Neural progenitor cell (in vitro differentiated cells): ENCODE measurements around the gene STK17B. TPM values are rescaled to one million over a fixed set of nuclear protein-coding genes. Genes with fewer than 3 reads are reported as not detected.
A peak's percentile ranks its signal among the peaks of the same experiment; 100 is the strongest.

Experiments used
- DNase-seq: peaks from one replicate; pipeline ENCODE4 v3.0.0-alpha.2; 2016; ENCODE audit warnings: low spot score
- H2AFZ ChIP-seq: fragments of 200-600 bp; sonication (generic); replicated peaks from 2 replicates; pipeline ENCODE4 v1.6.1; 2016; ENCODE audit warnings: antibody characterized with exemption
- H3F3A ChIP-seq: fragments of 200-600 bp; sonication (generic); 2 replicates; pipeline ENCODE4 v1.6.1; 2016; ENCODE audit warnings: antibody characterized with exemption, low read depth
- H3K27ac ChIP-seq: fragments of 200-600 bp; sonication (generic); 2 replicates; pipeline ENCODE4 v1.5.1; 2016; ENCODE audit warnings: mild to moderate bottlenecking
- H3K27me3 ChIP-seq: fragments of 200-600 bp; sonication (generic); 2 replicates; pipeline ENCODE4 v1.6.1; 2016; ENCODE audit warnings: mild to moderate bottlenecking, moderate library complexity
- H3K36me3 ChIP-seq: fragments of 200-600 bp; sonication (generic); 2 replicates; pipeline ENCODE4 v1.5.1; 2016
- H3K4me1 ChIP-seq: fragments of 200-600 bp; sonication (generic); 2 replicates; pipeline ENCODE4 v1.6.1; 2016; ENCODE audit warnings: mixed run types
- H3K4me2 ChIP-seq: fragments of 200-600 bp; sonication (generic); 2 replicates; pipeline ENCODE4 v1.6.1; 2016
- H3K4me3 ChIP-seq: fragments of 200-600 bp; sonication (generic); 2 replicates; pipeline ENCODE4 v1.5.1; 2016
- H3K79me2 ChIP-seq: fragments of 200-600 bp; sonication (generic); 2 replicates; pipeline ENCODE4 v1.6.1; 2016; ENCODE audit warnings: low read depth
- H3K9ac ChIP-seq: fragments of 200-600 bp; sonication (generic); 2 replicates; pipeline ENCODE4 v1.6.1; 2016
- H3K9me3 ChIP-seq: fragments of 200-600 bp; sonication (generic); 2 replicates; pipeline ENCODE4 v1.5.1; 2016; ENCODE audit warnings: low read depth
- H4K20me1 ChIP-seq: fragments of 200-600 bp; sonication (generic); 2 replicates; pipeline ENCODE4 v1.6.1; 2016; ENCODE audit warnings: low read depth
- H3K27ac Mint-ChIP-seq: 3 replicates; pipeline ENCODE4 v1.8.0; 2021; ENCODE audit warnings: mixed read lengths
- H3K27me3 Mint-ChIP-seq: 2 replicates; pipeline ENCODE4 v1.8.0; 2022; ENCODE audit warnings: low read depth, mild to moderate bottlenecking, inconsistent platforms, moderate library complexity, mixed read lengths; ENCODE audit not compliant: insufficient read depth
- H3K36me3 Mint-ChIP-seq: 3 replicates; pipeline ENCODE4 v1.8.0; 2021; ENCODE audit warnings: mixed read lengths
- H3K4me1 Mint-ChIP-seq: 3 replicates; pipeline ENCODE4 v1.8.0; 2021; ENCODE audit warnings: mixed read lengths
- H3K4me3 Mint-ChIP-seq: 3 replicates; pipeline ENCODE4 v1.8.0; 2021; ENCODE audit warnings: mild to moderate bottlenecking, moderate library complexity, mixed read lengths
- H3K9me3 Mint-ChIP-seq: 3 replicates; pipeline ENCODE4 v1.8.0; 2020; ENCODE audit warnings: mixed read lengths
- CTCF ChIP-seq: fragments of 200-600 bp; sonication (generic); IDR thresholded peaks from 2 replicates; pipeline ENCODE4 v1.5.1; 2017; ENCODE audit warnings: antibody characterized with exemption, mild to moderate bottlenecking
- EZH2 ChIP-seq: fragments of 200-600 bp; sonication (generic); IDR thresholded peaks from 2 replicates; pipeline ENCODE4 v1.6.1; 2017; ENCODE audit warnings: antibody characterized with exemption, mild to moderate bottlenecking, moderate library complexity
- EZH2phosphoT487 ChIP-seq: fragments of 200-600 bp; sonication (generic); IDR thresholded peaks from 2 replicates; pipeline ENCODE4 v1.6.1; 2017; ENCODE audit warnings: antibody characterized with exemption
- total RNA-seq: library from RNA; depleted of rRNA; stranded (reverse); fragments of >200 nt; gene quantifications from 2 replicates; pipeline ENCODE4 v1.2.3, GENCODE V29; 2015; ENCODE audit warnings: low replicate concordance

The STK17B gene
- total RNA-seq, 1 donor from 2014 or later, result 35.4 TPM

- Histone ChIP-seq H3K79me2 (no peaks in the 10 kb centered on the region), H3K4me3 (no peak overlapping the region), H3K36me3 (no peaks in the 10 kb centered on the region), H4K20me1 (no peaks in the 10 kb centered on the region), H3K9ac (no peak overlapping the region), H3F3A (no peaks in the 10 kb centered on the region), H3K4me2 (no peak overlapping the region), H3K9me3 (no peaks in the 10 kb centered on the region), H3K4me1 (peaks cover 8% of the 10 kb centered on the region), H3K27me3 (no peaks in the 10 kb centered on the region), H3K27ac (no peak overlapping the region), H2AFZ (peak overlapping the region; percentile 39)
- Mint-ChIP-seq H3K4me1 (peaks cover 41% of the 10 kb centered on the region), H3K27me3 (peaks cover 5% of the 10 kb centered on the region), H3K27ac (peak overlapping the region; percentile 62), H3K36me3 (peaks cover 2% of the 10 kb centered on the region), H3K9me3 (peaks cover 8% of the 10 kb centered on the region), H3K4me3 (no peak overlapping the region)
- peak; percentile 10 for DNase-seq
- TF ChIP-seq CTCF, result no peak
- TF ChIP-seq EZH2phosphoT487, result no peak
- no peak for TF ChIP-seq EZH2
Observed at GRCh38 chr2:196104066-196104465, 67.3 kb downstream of the STK17B start.

GRCh38 chr2:196103626-196104025 lies 67.8 kb downstream of the STK17B start:
- Histone ChIP-seq H2AFZ (peak overlapping the region; percentile 39), H3K27ac (no peak overlapping the region), H3K4me2 (no peak overlapping the region), H3K4me1 (peaks cover 8% of the 10 kb centered on the region), H3K79me2 (no peaks in the 10 kb centered on the region), H3F3A (no peaks in the 10 kb centered on the region), H3K9me3 (no peaks in the 10 kb centered on the region), H3K27me3 (no peaks in the 10 kb centered on the region), H3K36me3 (no peaks in the 10 kb centered on the region), H3K4me3 (no peak overlapping the region), H3K9ac (no peak overlapping the region), H4K20me1 (no peaks in the 10 kb centered on the region)
- Mint-ChIP-seq H3K4me1 (peaks cover 41% of the 10 kb centered on the region), H3K27me3 (peaks cover 5% of the 10 kb centered on the region), H3K36me3 (peaks cover 2% of the 10 kb centered on the region), H3K27ac (no peak overlapping the region), H3K4me3 (no peak overlapping the region), H3K9me3 (peaks cover 7% of the 10 kb centered on the region)
- no peak for DNase-seq
- no peak for TF ChIP-seq EZH2
- no peak for TF ChIP-seq EZH2phosphoT487
- no peak for TF ChIP-seq CTCF

GRCh38 chr2:196101325-196101991 lies 69.9 kb downstream of the STK17B start:
- peak overlapping the region; percentile 18 for H2AFZ ChIP-seq
- no peak for DNase-seq
- H3K27ac ChIP-seq, result no peak overlapping the region
- no peaks in the 10 kb centered on the region for H3K9me3 ChIP-seq
- Mint-ChIP-seq H3K27ac (peak overlapping the region; percentile 90), H3K4me3 (no peak overlapping the region), H3K9me3 (peaks cover 5% of the 10 kb centered on the region), H3K36me3 (peaks cover 2% of the 10 kb centered on the region), H3K27me3 (peaks cover 5% of the 10 kb centered on the region), H3K4me1 (peaks cover 34% of the 10 kb centered on the region)
- no peaks in the 10 kb centered on the region for H3F3A ChIP-seq
- H3K4me2 ChIP-seq, result no peak overlapping the region
- H3K9ac ChIP-seq, result no peak overlapping the region
- H3K79me2 ChIP-seq, result no peaks in the 10 kb centered on the region
- H4K20me1 ChIP-seq, result no peaks in the 10 kb centered on the region
- H3K27me3 ChIP-seq, result no peaks in the 10 kb centered on the region
- TF ChIP-seq EZH2phosphoT487, result no peak
- TF ChIP-seq CTCF, result no peak
- no peak for TF ChIP-seq EZH2
- no peaks in the 10 kb centered on the region for H3K36me3 ChIP-seq
- peaks cover 16% of the 10 kb centered on the region for H3K4me1 ChIP-seq
- no peak overlapping the region for H3K4me3 ChIP-seq
